CD14-positive monocyte (primary cell): ENCODE data around the gene VPS16. TPM values are rescaled to one million over a fixed set of nuclear protein-coding genes. Genes with fewer than 3 reads are reported as not detected.

Experiments
- DNase-seq, 3 donors: peaks; one replicate each; pipeline ENCODE4 v3.0.0-alpha.2; 2011 to 2022
- H2AFZ ChIP-seq: 2 replicates; pipeline ENCODE4 v1.6.0; 2012; ENCODE audit warnings: mild to moderate bottlenecking, low read depth, low read length, inconsistent platforms; ENCODE audit not compliant: insufficient read depth, poor library complexity, severe bottlenecking
- H3K27ac ChIP-seq, 2 donors: 1 replicate in 1 of 2; 2 replicates in 1 of 2; pipeline ENCODE4 v1.5.1; 2012 to 2013; ENCODE audit warnings: low read length in 2 of 2, control low read depth in 1 of 2, inconsistent platforms in 1 of 2, low read depth in 1 of 2, mild to moderate bottlenecking in 1 of 2
- H3K27me3 ChIP-seq, 2 donors: one replicate each; pipeline versions ENCODE4 v1.6.0 to v1.6.1; 2011 to 2013; ENCODE audit warnings: low read length in 2 of 2; ENCODE audit not compliant: control insufficient read depth in 2 of 2, insufficient read depth in 2 of 2
- H3K36me3 ChIP-seq, 2 donors: replicated peaks in 1 of 2; 1 replicate in 1 of 2; 2 replicates in 1 of 2; pipeline versions ENCODE4 v1.5.1 to v1.6.1; 2012 to 2013; ENCODE audit warnings: low read length in 2 of 2, control low read depth in 1 of 2, inconsistent platforms in 1 of 2, mild to moderate bottlenecking in 1 of 2; ENCODE audit not compliant: insufficient read depth in 2 of 2, control insufficient read depth in 1 of 2
- H3K4me1 ChIP-seq, 2 donors: 1 replicate in 1 of 2; 2 replicates in 1 of 2; pipeline versions ENCODE4 v1.5.1 to v1.6.1; 2012 to 2013; ENCODE audit warnings: low read length in 2 of 2, control low read depth in 1 of 2, inconsistent platforms in 1 of 2, mild to moderate bottlenecking in 1 of 2, moderate library complexity in 1 of 2; ENCODE audit not compliant: insufficient read depth in 2 of 2, control insufficient read depth in 1 of 2
- H3K4me2 ChIP-seq: replicated peaks from 2 replicates; pipeline ENCODE3; 2012; ENCODE audit warnings: low read length, moderate library complexity, mild to moderate bottlenecking; ENCODE audit not compliant: poor library complexity, severe bottlenecking; ENCODE audit errors: extremely low read depth
- H3K4me3 ChIP-seq, 3 experiments: fragments of 200-600 bp in 1 of 3; sonication (generic) in 1 of 3; replicated peaks in 1 of 3; 1 replicate in 2 of 3; 2 replicates in 1 of 3; pipeline ENCODE4 v1.5.1; 2011 to 2013; ENCODE audit warnings: low read length in 3 of 3, mild to moderate bottlenecking in 3 of 3, control low read depth in 2 of 3, low read depth in 2 of 3, inconsistent platforms in 1 of 3, moderate library complexity in 1 of 3
- H3K79me2 ChIP-seq: 2 replicates; pipeline ENCODE4 v1.6.0; 2012; ENCODE audit warnings: mild to moderate bottlenecking, control low read depth, inconsistent platforms, low read length, moderate library complexity; ENCODE audit not compliant: insufficient read depth
- H3K9ac ChIP-seq: 2 replicates; pipeline ENCODE4 v1.6.0; 2017; ENCODE audit warnings: low read length, mild to moderate bottlenecking; ENCODE audit not compliant: insufficient read depth, poor library complexity, severe bottlenecking
- H3K9me3 ChIP-seq, 2 donors: replicated peaks in 1 of 2; 1 replicate in 1 of 2; 2 replicates in 1 of 2; pipeline versions ENCODE4 v1.5.1 to v1.6.1; 2012 to 2013; ENCODE audit warnings: low read length in 2 of 2, control low read depth in 1 of 2; ENCODE audit not compliant: control insufficient read depth in 1 of 2, insufficient read depth in 1 of 2
- H4K20me1 ChIP-seq: 2 replicates; pipeline ENCODE4 v1.6.0; 2012; ENCODE audit warnings: mild to moderate bottlenecking, low read length, control low read depth, moderate library complexity; ENCODE audit not compliant: insufficient read depth
- H3K27ac Mint-ChIP-seq, 7 donors: one replicate each; pipeline ENCODE4 v1.8.0; 2020; ENCODE audit warnings: mild to moderate bottlenecking in 7 of 7, mixed read lengths in 7 of 7, moderate library complexity in 6 of 7, inconsistent platforms in 2 of 7
- H3K27me3 Mint-ChIP-seq, 3 donors: one replicate each; pipeline ENCODE4 v1.8.0; 2021 to 2022; ENCODE audit warnings: low read depth in 3 of 3, mild to moderate bottlenecking in 3 of 3, mixed read lengths in 3 of 3, moderate library complexity in 3 of 3, inconsistent platforms in 1 of 3
- H3K36me3 Mint-ChIP-seq, 2 donors: one replicate each; pipeline ENCODE4 v1.8.0; 2020; ENCODE audit warnings: mixed read lengths in 2 of 2, inconsistent platforms in 1 of 2, mild to moderate bottlenecking in 1 of 2
- H3K4me1 Mint-ChIP-seq: one replicate; pipeline ENCODE4 v1.8.0; 2020; ENCODE audit warnings: mild to moderate bottlenecking, mixed read lengths
- H3K4me3 Mint-ChIP-seq, 2 donors: one replicate each; pipeline ENCODE4 v1.8.0; 2020; ENCODE audit warnings: mild to moderate bottlenecking in 2 of 2, mixed read lengths in 2 of 2, moderate library complexity in 1 of 2
- H3K9me3 Mint-ChIP-seq, 7 donors: one replicate each; pipeline ENCODE4 v1.8.0; 2020 to 2022; ENCODE audit warnings: mixed read lengths in 7 of 7, mild to moderate bottlenecking in 6 of 7, moderate library complexity in 6 of 7, inconsistent platforms in 2 of 7
- CTCF ChIP-seq: fragments of 200-600 bp; IDR thresholded peaks from one replicate; pipeline ENCODE4 v1.8.0; 2022; ENCODE audit warnings: antibody characterized with exemption, mild to moderate bottlenecking
- WGBS: methylation state at CpG from one replicate; pipeline ENCODE4 v1.1.5; 2013; ENCODE audit warnings: missing lambda C conversion rate; ENCODE audit not compliant: insufficient coverage; 5-methylcytosine and 5-hydroxymethylcytosine counted together
- intact Hi-C, 2 donors: fragments of 100-400 bp; cut with micrococcal nuclease; formaldehyde crosslinking; loops; one replicate each; pipeline versions ENCODE4 v1.15.0 to v1.15.1; 2023
- polyA plus RNA-seq, 3 donors: library from polyadenylated mRNA; depleted of rRNA in 1 of 3; unstranded in 2 of 3; stranded (reverse) in 1 of 3; fragments of 300-500 nt in 2 of 3; fragments of >200 nt in 1 of 3; fragmentation: Illumina TruSeq in 2 of 3; gene quantifications; 1 replicate in 2 of 3; 2 replicates in 1 of 3; pipeline ENCODE4 v1.2.3, GENCODE V29; 2012 to 2021

The VPS16 gene
- polyA plus RNA-seq, 3 donors: 33.3 to 87.0 (median 34.5) TPM

- H3K27ac Mint-ChIP-seq: no peak overlapping the region
- intact Hi-C loops: no loop called here
- peaks cover 14 to 27% of the 10 kb centered on the region in 2 donors for H3K27me3 ChIP-seq
- no peaks in the 10 kb centered on the region for H3K36me3 ChIP-seq
- H3K4me2 ChIP-seq: no peak overlapping the region
- TF ChIP-seq CTCF: no peak
- 88% methylated on average over 19 of the region's 20 CpGs for WGBS
- peaks cover 0 to 14% (median 8%) of the 10 kb centered on the region in 7 donors for H3K9me3 Mint-ChIP-seq
- no peaks in the 10 kb centered on the region for H3K4me1 ChIP-seq
- H3K4me3 Mint-ChIP-seq: no peak overlapping the region
- H4K20me1 ChIP-seq: no peaks in the 10 kb centered on the region
- peaks cover 4% of the 10 kb centered on the region for H3K4me1 Mint-ChIP-seq
- no peak overlapping the region for H3K27ac ChIP-seq
- no peak overlapping the region for H3K9ac ChIP-seq
- peaks cover 22 to 31% (median 28%) of the 10 kb centered on the region in 3 donors for H3K27me3 Mint-ChIP-seq
- no peaks in the 10 kb centered on the region for H3K36me3 Mint-ChIP-seq
- H3K9me3 ChIP-seq: no peaks in the 10 kb centered on the region
- no peak overlapping the region for H2AFZ ChIP-seq
- no peak for DNase-seq
- H3K4me3 ChIP-seq: no peak overlapping the region
- no peaks in the 10 kb centered on the region for H3K79me2 ChIP-seq
Measured at GRCh38 chr20:2816583-2817340, 23.8 kb upstream of the VPS16 start.

DNA sequence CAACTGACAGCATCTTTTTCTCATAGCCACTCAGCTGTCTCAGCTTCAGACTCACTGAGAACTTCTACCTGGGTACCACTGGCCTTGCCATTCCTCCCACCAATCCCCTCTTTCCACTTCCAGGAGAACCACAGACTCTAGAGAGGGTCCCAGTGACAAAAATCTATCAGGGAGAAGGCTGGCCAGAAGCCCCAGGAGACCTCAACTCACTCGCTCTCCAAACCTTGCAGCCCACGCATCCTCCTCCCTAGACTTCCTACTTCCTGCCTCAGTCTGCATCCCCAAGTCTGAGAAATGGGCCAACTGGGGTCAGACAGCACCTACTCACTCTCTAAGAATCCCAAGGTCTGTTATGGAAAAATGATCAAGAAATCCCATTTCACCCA is 23.2 kb upstream of the VPS16 start:
- peaks cover 0 to 10% (median 7%) of the 10 kb centered on the region in 7 donors for H3K9me3 Mint-ChIP-seq

More for the DNA sequence above, 23.2 kb upstream of the VPS16 start:
- Mint-ChIP-seq H3K27me3 (peaks cover 28 to 37% (median 33%) of the 10 kb centered on the region in 3 donors), H3K4me3 (no peak overlapping the region), H3K4me1 (peaks cover 4% of the 10 kb centered on the region), H3K36me3 (no peaks in the 10 kb centered on the region), H3K27ac (no peak overlapping the region)
- Histone ChIP-seq H3K9ac (no peak overlapping the region), H3K27me3 (peaks cover 18 to 33% of the 10 kb centered on the region in 2 donors), H2AFZ (no peak overlapping the region), H3K36me3 (no peaks in the 10 kb centered on the region), H3K4me2 (no peak overlapping the region), H3K79me2 (no peaks in the 10 kb centered on the region), H3K9me3 (no peaks in the 10 kb centered on the region), H3K4me3 (no peak overlapping the region), H4K20me1 (no peaks in the 10 kb centered on the region), H3K27ac (no peak overlapping the region), H3K4me1 (no peaks in the 10 kb centered on the region)
- no peak for TF ChIP-seq CTCF
- WGBS: 88% methylated on average over 2 of the region's 2 CpGs
- intact Hi-C loops: no loop called here
- DNase-seq: no peak
